PFSK-1 (cell line): Measurements from ENCODE around the gene JAK2.

Experiments used
- FOXP2 ChIP-seq: optimal IDR thresholded peaks from 2 replicates; pipeline ENCODE3; 2011; ENCODE audit warnings: borderline replicate concordance, control low read depth, inconsistent platforms; ENCODE audit not compliant: insufficient read depth; ENCODE audit errors: extremely low read length, extremely low read depth
- POLR2AphosphoS5 ChIP-seq: IDR thresholded peaks from 2 replicates; pipeline ENCODE4 v1.6.1; 2012; ENCODE audit warnings: low read depth, mild to moderate bottlenecking, control low read depth, low read length, moderate library complexity
- SIN3A ChIP-seq: IDR thresholded peaks from 2 replicates; pipeline ENCODE4 v1.6.1; 2012; ENCODE audit warnings: mild to moderate bottlenecking, low read length, moderate library complexity, borderline replicate concordance; ENCODE audit not compliant: insufficient read depth
- TAF1 ChIP-seq: IDR thresholded peaks from 2 replicates; pipeline ENCODE4 v1.6.1; 2012; ENCODE audit warnings: low read length, control low read depth, borderline replicate concordance; ENCODE audit not compliant: insufficient read depth
- TF ChIP-seq, protein P1 (sequence below), 2 experiments: IDR thresholded peaks; 2 replicates each; pipeline versions ENCODE4 v1.6.1 to v1.8.0; 2011 to 2012; ENCODE audit warnings: low read depth in 2 of 2, low read length in 2 of 2, control low read depth in 1 of 2, inconsistent platforms in 1 of 2, mild to moderate bottlenecking in 1 of 2, moderate library complexity in 1 of 2; ENCODE audit not compliant: insufficient read depth in 1 of 2

The JAK2 gene

GRCh38 chr9:4997631-4998030, 12.6 kb downstream of the JAK2 start:
- TF ChIP-seq, protein P1, sequence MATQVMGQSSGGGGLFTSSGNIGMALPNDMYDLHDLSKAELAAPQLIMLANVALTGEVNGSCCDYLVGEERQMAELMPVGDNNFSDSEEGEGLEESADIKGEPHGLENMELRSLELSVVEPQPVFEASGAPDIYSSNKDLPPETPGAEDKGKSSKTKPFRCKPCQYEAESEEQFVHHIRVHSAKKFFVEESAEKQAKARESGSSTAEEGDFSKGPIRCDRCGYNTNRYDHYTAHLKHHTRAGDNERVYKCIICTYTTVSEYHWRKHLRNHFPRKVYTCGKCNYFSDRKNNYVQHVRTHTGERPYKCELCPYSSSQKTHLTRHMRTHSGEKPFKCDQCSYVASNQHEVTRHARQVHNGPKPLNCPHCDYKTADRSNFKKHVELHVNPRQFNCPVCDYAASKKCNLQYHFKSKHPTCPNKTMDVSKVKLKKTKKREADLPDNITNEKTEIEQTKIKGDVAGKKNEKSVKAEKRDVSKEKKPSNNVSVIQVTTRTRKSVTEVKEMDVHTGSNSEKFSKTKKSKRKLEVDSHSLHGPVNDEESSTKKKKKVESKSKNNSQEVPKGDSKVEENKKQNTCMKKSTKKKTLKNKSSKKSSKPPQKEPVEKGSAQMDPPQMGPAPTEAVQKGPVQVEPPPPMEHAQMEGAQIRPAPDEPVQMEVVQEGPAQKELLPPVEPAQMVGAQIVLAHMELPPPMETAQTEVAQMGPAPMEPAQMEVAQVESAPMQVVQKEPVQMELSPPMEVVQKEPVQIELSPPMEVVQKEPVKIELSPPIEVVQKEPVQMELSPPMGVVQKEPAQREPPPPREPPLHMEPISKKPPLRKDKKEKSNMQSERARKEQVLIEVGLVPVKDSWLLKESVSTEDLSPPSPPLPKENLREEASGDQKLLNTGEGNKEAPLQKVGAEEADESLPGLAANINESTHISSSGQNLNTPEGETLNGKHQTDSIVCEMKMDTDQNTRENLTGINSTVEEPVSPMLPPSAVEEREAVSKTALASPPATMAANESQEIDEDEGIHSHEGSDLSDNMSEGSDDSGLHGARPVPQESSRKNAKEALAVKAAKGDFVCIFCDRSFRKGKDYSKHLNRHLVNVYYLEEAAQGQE (IDR thresholded peaks at IDR 0.05; ENCODE audit: insufficient read depth in 1 of 2, low read depth in 2 of 2, low read length in 2 of 2) = no peak
- TF ChIP-seq TAF1 (no peak), SIN3A (no peak), FOXP2 (no peak), POLR2AphosphoS5 (no peak)

DNA sequence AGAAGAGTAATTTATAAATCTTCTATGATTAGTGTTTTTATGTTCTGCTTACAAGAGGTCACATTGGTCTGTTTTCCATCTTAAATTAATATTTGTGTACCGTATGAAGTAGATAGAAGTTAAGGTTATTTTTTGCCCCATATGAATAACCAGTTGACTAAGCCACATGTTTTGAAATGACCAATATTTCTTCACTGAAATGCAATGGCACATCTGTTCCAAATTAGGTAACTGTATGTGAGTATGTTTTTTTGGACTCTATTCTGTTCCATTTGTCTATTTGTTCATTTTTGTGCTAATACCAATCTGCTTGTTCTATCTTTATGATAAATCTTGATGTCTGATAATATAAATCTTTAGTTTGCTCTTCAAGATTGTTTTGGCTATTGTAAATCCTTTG, 17.7 kb downstream of the JAK2 start:
- no peak for TF ChIP-seq FOXP2
- no peak for TF ChIP-seq POLR2AphosphoS5
- TF ChIP-seq TAF1 = no peak
- TF ChIP-seq, protein P1 (IDR thresholded peaks at IDR 0.05; ENCODE audit: insufficient read depth in 1 of 2, low read depth in 2 of 2, low read length in 2 of 2) = no peak
- TF ChIP-seq SIN3A = no peak

- TF ChIP-seq POLR2AphosphoS5 = no peak
These were observed 19.4 kb downstream of the JAK2 start for GRCh38 chr9:5004481-5004880.

- TF ChIP-seq SIN3A (no peak), TAF1 (no peak), FOXP2 (no peak), POLR2AphosphoS5 (no peak)
- TF ChIP-seq, protein P1 (IDR thresholded peaks at IDR 0.05; ENCODE audit: insufficient read depth in 1 of 2, low read depth in 2 of 2, low read length in 2 of 2) = no peak
These were observed 23.1 kb downstream of the JAK2 start for GRCh38 chr9:5008202-5008601.

DNA sequence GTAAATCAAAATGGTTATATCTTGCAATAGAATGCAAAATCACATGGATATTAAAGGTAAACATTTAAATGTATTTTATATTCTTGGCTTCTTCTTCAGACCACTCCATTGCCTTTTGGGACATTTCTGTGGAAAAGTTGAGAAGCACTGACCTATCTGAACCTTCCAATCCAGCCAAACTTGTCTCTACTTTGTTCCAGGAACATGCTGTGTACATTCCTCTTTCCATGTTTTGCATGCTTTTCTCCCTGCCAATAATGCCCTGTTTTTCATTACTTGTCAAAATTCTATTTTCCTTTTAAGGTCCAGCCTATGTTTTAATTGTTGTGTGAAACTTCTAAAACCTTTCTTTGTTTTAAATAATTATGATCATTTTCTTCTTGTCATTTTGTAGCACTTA, 28.3 kb downstream of the JAK2 start:
- no peak for TF ChIP-seq SIN3A
- no peak for TF ChIP-seq TAF1
- no peak for TF ChIP-seq POLR2AphosphoS5
- no peak for TF ChIP-seq FOXP2
- TF ChIP-seq, protein P1 (IDR thresholded peaks at IDR 0.05; ENCODE audit: insufficient read depth in 1 of 2, low read depth in 2 of 2, low read length in 2 of 2) = no peak
